Measurements from ENCODE around the gene TCEAL4. TPM values are rescaled to one million over a fixed set of nuclear protein-coding genes. Genes with fewer than 3 reads are reported as not detected.
A peak's percentile ranks its signal among the peaks of the same experiment; 100 is the strongest.

The TCEAL4 gene
- total RNA-seq, 1 experiment from 2014 or later = 84.1 TPM

DNA sequence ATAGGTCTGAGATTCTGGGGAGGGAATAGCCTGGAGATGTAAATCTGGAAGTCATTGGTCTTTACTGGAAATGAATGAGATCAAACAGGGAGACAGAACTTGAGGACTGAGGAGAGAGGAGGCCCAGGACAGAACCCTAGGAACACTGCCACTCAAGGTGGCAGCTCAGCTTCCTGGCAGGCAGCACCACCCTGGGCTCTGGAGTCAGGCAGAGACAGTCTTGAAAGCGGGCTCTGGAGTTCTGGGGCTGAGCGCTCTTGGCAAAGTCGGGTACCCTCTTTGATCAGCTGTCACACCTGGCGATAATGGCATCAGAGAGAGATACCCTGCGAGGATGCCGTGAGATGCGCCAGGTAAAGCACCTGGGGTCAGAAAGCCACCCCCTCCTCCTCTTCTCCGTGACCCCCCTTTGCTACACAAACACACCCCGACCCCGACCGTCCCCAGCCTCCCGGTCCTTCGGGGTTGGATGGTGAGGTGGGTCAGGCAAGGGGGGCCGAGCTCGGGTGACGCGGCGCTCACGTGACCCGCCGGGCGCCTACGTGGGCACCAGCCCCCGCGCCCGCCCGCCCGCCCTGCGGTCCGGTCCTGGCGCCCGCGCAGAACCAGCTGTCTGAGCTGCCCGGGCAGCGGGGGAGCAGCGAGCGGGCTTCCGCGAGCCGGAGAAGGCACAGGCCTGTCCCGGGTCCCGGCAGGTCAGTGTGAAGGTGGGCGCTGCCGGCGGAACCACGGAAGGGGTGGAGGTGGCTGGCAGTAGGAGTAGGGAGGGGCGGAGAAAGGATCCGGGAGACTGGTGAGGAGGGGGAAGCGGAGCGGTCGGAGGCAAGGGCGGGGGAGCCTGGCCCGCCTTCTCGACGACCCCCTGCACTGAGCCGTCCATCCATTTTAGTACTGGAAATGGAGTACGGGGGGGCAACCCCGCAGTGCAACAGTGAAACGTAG lies 22.3 kb downstream of the TCEAL4 start, which contains the start of gene TCEAL3:
Gene TCEAL3 (plus strand): TSS at position 600 of the 942 bp plus-strand sequence. CDS start 1,102 bp downstream, outside the sequence.
- in situ Hi-C loops (cut with HindIII; ENCODE audit: low pct_unique_long_range_greater_than_20kb, low sequenced_read_pairs) (no loop called here), intact Hi-C loops (cut with micrococcal nuclease; ENCODE audit: unreplicated experiment) (no loop called here)
- CTCF ChIA-PET = no interaction called here
- Histone ChIP-seq H3K4me1 (ENCODE audit: control insufficient read depth, insufficient read depth, low read length) (peaks cover 9% of the 10 kb centered on the region), H3K36me3 (ENCODE audit: control insufficient read depth, insufficient read depth, low read length) (no peaks in the 10 kb centered on the region), H3K27ac (ENCODE audit: low read length) (peak within 1 kb of the TSS; percentile 79), H3K4me3 (ENCODE audit: low read depth in 2 of 2, low read length in 2 of 2) (peak within 1 kb of the TSS; percentile 62 to 87), H3K27me3 (ENCODE audit: control insufficient read depth, insufficient read depth, low read length) (no peaks in the 10 kb centered on the region), H3K9me3 (ENCODE audit: control insufficient read depth, insufficient read depth, low read depth, low read length) (no peaks in the 10 kb centered on the region)
- ATAC-seq (peak; percentile 91), DNase-seq (ENCODE audit: low read depth, low spot score) (no peak)
- POLR2A ChIA-PET = no interaction called here
- TF ChIP-seq POLR2AphosphoS5 (IDR thresholded peaks at IDR 0.05; ENCODE audit: low read depth, low read length) (0 out of 2 replicates have a peak, but pooled peaks have one; percentile 30), REST (IDR thresholded peaks at IDR 0.05; ENCODE audit: insufficient read depth in 1 of 2, low read depth in 2 of 2, low read length in 1 of 2) (no peak), SIN3A (IDR thresholded peaks at IDR 0.05; ENCODE audit: borderline replicate concordance, insufficient read depth, low read depth, low read length) (no peak), CTCF (IDR thresholded peaks at IDR 0.05) (no peak), TCF7L2 (IDR thresholded peaks at IDR 0.05; ENCODE audit: low read depth, low read length) (peak; percentile 86)
- BruUV-seq (replicated peaks) = no TSS peak

GRCh38 chrX:103608306-103608963 lies 23.1 kb downstream of the TCEAL4 start:
- in situ Hi-C loops (cut with HindIII; ENCODE audit: low pct_unique_long_range_greater_than_20kb, low sequenced_read_pairs) (no loop called here), intact Hi-C loops (cut with micrococcal nuclease; ENCODE audit: unreplicated experiment) (no loop called here)
- BruUV-seq (replicated peaks) = no TSS peak
- no peak for DNase-seq (ENCODE audit: low read depth, low spot score)
- no peaks in the 10 kb centered on the region for H3K27me3 ChIP-seq (ENCODE audit: control insufficient read depth, insufficient read depth, low read length)
- peaks cover 9% of the 10 kb centered on the region for H3K4me1 ChIP-seq (ENCODE audit: control insufficient read depth, insufficient read depth, low read length)
- H3K27ac ChIP-seq (ENCODE audit: low read length) = peak overlapping the region; percentile 79
- H3K36me3 ChIP-seq (ENCODE audit: control insufficient read depth, insufficient read depth, low read length) = no peaks in the 10 kb centered on the region
- no peak for TF ChIP-seq REST (IDR thresholded peaks at IDR 0.05; ENCODE audit: insufficient read depth in 1 of 2, low read depth in 2 of 2, low read length in 1 of 2)
- TF ChIP-seq CTCF (IDR thresholded peaks at IDR 0.05) = no peak
- no peak for TF ChIP-seq TCF7L2 (IDR thresholded peaks at IDR 0.05; ENCODE audit: low read depth, low read length)
- TF ChIP-seq SIN3A (IDR thresholded peaks at IDR 0.05; ENCODE audit: borderline replicate concordance, insufficient read depth, low read depth, low read length) = no peak
- no peak for TF ChIP-seq POLR2AphosphoS5 (IDR thresholded peaks at IDR 0.05; ENCODE audit: low read depth, low read length)
- POLR2A ChIA-PET = no interaction called here
- peak overlapping the region; percentile 62 to 87 for H3K4me3 ChIP-seq (ENCODE audit: low read depth in 2 of 2, low read length in 2 of 2)
- H3K9me3 ChIP-seq (ENCODE audit: control insufficient read depth, insufficient read depth, low read depth, low read length) = no peaks in the 10 kb centered on the region
- CTCF ChIA-PET = no interaction called here
- ATAC-seq = peak; percentile 39
